Measurements from ENCODE around the gene SRSF1. TPM values are rescaled to one million over a fixed set of nuclear protein-coding genes. Genes with fewer than 3 reads are reported as not detected.

The SRSF1 gene
- total RNA-seq, 1 donor, result 247 TPM

DNA sequence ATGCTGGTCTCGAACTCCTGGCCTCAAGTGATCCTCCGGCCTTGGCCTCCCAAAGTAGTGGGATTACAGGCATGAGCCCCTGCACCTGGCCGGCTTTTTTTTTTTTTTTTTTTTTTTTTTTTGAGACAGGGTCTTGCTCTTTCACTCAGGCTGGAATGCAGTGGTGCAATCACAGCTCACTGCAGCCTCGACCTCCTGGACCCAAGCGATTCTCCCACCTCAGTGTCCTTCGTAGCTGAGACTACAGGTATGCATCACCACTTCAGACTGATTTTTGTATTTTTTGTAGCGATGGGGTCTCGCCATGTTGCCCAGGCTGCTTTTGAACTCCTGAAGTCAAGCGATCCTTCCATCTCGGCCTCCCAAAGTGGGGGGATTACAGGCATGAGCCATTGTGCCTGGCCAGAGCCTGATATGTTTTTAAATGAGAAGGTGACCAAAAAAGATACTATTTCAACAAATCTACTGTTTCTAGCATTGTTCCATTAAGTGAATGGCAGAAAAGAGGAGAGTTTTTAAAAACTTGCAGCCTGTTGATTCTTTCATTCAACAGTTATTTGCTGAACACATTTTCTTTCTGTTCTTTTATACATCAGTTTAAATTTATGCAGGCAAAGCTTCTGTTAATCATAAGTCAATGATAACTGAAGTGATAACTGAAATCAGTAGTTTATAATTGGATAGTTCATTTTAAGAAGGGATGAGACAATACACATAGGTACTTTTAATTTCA, 3.2 kb upstream of the SRSF1 start:
- TF ChIP-seq, protein P1, sequence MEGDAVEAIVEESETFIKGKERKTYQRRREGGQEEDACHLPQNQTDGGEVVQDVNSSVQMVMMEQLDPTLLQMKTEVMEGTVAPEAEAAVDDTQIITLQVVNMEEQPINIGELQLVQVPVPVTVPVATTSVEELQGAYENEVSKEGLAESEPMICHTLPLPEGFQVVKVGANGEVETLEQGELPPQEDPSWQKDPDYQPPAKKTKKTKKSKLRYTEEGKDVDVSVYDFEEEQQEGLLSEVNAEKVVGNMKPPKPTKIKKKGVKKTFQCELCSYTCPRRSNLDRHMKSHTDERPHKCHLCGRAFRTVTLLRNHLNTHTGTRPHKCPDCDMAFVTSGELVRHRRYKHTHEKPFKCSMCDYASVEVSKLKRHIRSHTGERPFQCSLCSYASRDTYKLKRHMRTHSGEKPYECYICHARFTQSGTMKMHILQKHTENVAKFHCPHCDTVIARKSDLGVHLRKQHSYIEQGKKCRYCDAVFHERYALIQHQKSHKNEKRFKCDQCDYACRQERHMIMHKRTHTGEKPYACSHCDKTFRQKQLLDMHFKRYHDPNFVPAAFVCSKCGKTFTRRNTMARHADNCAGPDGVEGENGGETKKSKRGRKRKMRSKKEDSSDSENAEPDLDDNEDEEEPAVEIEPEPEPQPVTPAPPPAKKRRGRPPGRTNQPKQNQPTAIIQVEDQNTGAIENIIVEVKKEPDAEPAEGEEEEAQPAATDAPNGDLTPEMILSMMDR (IDR thresholded peaks at IDR 0.05; ENCODE audit: extremely low read depth, low read depth, low read length), result no peak
- Histone ChIP-seq H3K36me3 (ENCODE audit: insufficient read depth, low read length) (peaks cover 8% of the 10 kb centered on the region), H3K9me3 (ENCODE audit: low read depth, low read length) (no peaks in the 10 kb centered on the region), H3K27me3 (ENCODE audit: insufficient read depth, low read length) (no peaks in the 10 kb centered on the region), H3K4me1 (ENCODE audit: insufficient read depth, low read length) (peaks cover 14% of the 10 kb centered on the region), H3K27ac (ENCODE audit: low read depth, low read length) (no peak overlapping the region), H3K79me2 (ENCODE audit: insufficient read depth, low read length) (peaks cover 21% of the 10 kb centered on the region), H4K20me1 (ENCODE audit: insufficient read depth, low read length) (peaks cover 17% of the 10 kb centered on the region), H2AFZ (ENCODE audit: low read length) (no peak overlapping the region), H3K4me2 (ENCODE audit: insufficient read depth, low read length) (no peak overlapping the region), H3K4me3 (ENCODE audit: insufficient read depth, low read length) (no peak overlapping the region)
- DNase-seq (ENCODE audit: insufficient read length, low spot score, missing footprints), result no peak

DNA sequence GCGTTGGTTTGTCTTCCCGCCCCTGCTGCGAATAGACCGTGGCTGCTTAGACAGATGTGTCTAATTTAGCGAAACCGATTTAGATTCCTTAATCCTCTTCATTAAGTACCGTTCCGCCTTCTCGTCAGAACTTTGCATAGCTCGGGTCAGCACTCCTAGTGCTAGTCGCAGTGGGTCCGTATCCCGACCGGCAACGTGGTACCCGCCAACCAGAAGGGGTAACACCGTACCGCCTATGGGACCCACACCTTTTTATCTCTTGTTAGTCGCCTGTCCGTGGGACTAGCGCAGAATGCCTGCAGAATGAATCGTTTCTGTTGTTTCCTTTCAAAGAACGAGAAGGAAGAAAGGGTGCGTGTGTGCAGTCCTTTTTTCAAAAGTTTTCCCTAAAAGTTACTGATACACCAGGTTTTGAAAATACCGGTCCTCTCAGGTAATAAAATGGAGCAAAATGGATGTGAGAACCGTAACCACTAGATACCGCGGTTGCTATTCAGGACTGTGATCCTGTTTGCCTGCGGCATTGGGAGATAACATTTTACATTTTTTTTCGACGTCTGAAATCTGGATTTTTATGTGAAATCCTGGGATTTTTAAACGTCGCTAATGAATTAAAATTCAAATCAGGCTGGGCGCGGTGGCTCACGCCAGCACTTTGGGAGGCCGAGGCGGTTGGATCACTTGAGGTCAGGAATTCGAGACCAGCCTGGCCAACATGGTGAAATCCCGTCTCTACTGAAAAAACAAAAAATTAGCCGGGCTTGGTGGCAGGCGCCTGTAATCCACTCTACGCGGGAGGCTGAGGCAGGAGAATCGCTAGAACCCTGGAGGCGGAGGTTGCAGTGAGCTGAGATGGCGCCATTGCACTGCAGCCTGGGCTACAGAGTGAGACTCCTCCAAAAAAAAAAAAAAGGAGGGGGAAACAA, 998 bp upstream of the SRSF1 start:
- Histone ChIP-seq H3K27me3 (ENCODE audit: insufficient read depth, low read length) (no peaks in the 10 kb centered on the region), H3K36me3 (ENCODE audit: insufficient read depth, low read length) (peaks cover 29% of the 10 kb centered on the region), H3K9me3 (ENCODE audit: low read depth, low read length) (no peaks in the 10 kb centered on the region), H3K27ac (ENCODE audit: low read depth, low read length) (peak overlapping the region; percentile 99), H3K4me2 (ENCODE audit: insufficient read depth, low read length) (peak overlapping the region; percentile 96), H3K4me1 (ENCODE audit: insufficient read depth, low read length) (peaks cover 35% of the 10 kb centered on the region), H2AFZ (ENCODE audit: low read length) (peak overlapping the region; percentile 98), H3K4me3 (ENCODE audit: insufficient read depth, low read length) (peak overlapping the region; percentile 100), H3K79me2 (ENCODE audit: insufficient read depth, low read length) (peaks cover 42% of the 10 kb centered on the region), H4K20me1 (ENCODE audit: insufficient read depth, low read length) (peaks cover 37% of the 10 kb centered on the region)
- no peak for DNase-seq (ENCODE audit: insufficient read length, low spot score, missing footprints)
- TF ChIP-seq, protein P1 (IDR thresholded peaks at IDR 0.05; ENCODE audit: extremely low read depth, low read depth, low read length), result no peak

DNA sequence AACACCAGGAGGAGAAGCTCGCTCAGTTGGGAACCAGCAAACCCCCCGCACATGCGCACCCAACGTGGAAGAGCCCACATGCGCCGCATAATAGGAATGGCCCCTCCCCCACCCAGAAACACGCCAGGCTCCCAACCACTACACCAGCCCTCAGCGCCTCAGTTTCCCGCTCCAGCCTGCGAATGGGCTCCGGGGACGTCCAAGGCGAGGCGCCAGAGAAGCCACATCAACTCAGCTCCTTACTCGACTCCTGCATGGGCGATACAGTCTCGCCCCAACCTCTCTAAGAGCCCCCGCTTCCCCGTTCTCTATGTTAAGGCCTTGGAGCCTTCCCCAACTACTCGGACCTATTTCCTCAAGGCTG, 504 bp downstream of the SRSF1 start:
- TF ChIP-seq, protein P1 (IDR thresholded peaks at IDR 0.05; ENCODE audit: extremely low read depth, low read depth, low read length), result no peak
- peak overlapping the region; percentile 96 for H3K4me2 ChIP-seq (ENCODE audit: insufficient read depth, low read length)
- peaks cover 56% of the 10 kb centered on the region for H3K79me2 ChIP-seq (ENCODE audit: insufficient read depth, low read length)
- peaks cover 44% of the 10 kb centered on the region for H3K36me3 ChIP-seq (ENCODE audit: insufficient read depth, low read length)
- H3K27ac ChIP-seq (ENCODE audit: low read depth, low read length), result peak overlapping the region; percentile 99
- DNase-seq (ENCODE audit: insufficient read length, low spot score, missing footprints), result peak; percentile 52
- H3K9me3 ChIP-seq (ENCODE audit: low read depth, low read length), result no peaks in the 10 kb centered on the region
- peak overlapping the region; percentile 100 for H3K4me3 ChIP-seq (ENCODE audit: insufficient read depth, low read length)
- peaks cover 47% of the 10 kb centered on the region for H4K20me1 ChIP-seq (ENCODE audit: insufficient read depth, low read length)
- peaks cover 46% of the 10 kb centered on the region for H3K4me1 ChIP-seq (ENCODE audit: insufficient read depth, low read length)
- H2AFZ ChIP-seq (ENCODE audit: low read length), result peak overlapping the region; percentile 98
- H3K27me3 ChIP-seq (ENCODE audit: insufficient read depth, low read length), result no peaks in the 10 kb centered on the region
